GM18511 (cell line): Measurements from ENCODE around the gene LPAR3.

Experiments
- ATAC-seq: cut with Tn5 transposase; IDR thresholded peaks from one replicate; pipeline ENCODE4 v1.9.1; 2021; ENCODE audit warnings: mild to moderate bottlenecking, moderate library complexity; ENCODE audit not compliant: unreplicated experiment

Gene LPAR3

GRCh38 chr1:84833194-84833593 is 59.8 kb downstream of the LPAR3 start:
- no peak for ATAC-seq

- ATAC-seq = no peak
Observed at GRCh38 chr1:84830136-84830535, 62.9 kb downstream of the LPAR3 start.

GRCh38 chr1:84827976-84828375 is 65.0 kb downstream of the LPAR3 start:
- no peak for ATAC-seq

- ATAC-seq = no peak
Observed at GRCh38 chr1:84827555-84827954, 65.5 kb downstream of the LPAR3 start.

- no peak for ATAC-seq
Observed at GRCh38 chr1:84825161-84825560, 67.8 kb downstream of the LPAR3 start.

- ATAC-seq = no peak
Observed at GRCh38 chr1:84823991-84824390, 69.0 kb downstream of the LPAR3 start.

GRCh38 chr1:84823511-84823910 is 69.5 kb downstream of the LPAR3 start:
- no peak for ATAC-seq

- no peak for ATAC-seq
Observed at GRCh38 chr1:84810343-84810742, 82.7 kb downstream of the LPAR3 start.

GRCh38 chr1:84809023-84809422 is 84.0 kb downstream of the LPAR3 start:
- ATAC-seq = no peak

- ATAC-seq = no peak
Observed at GRCh38 chr1:84803604-84804003, 89.4 kb downstream of the LPAR3 start.

GRCh38 chr1:84802567-84803232 is 90.3 kb downstream of the LPAR3 start:
- no peak for ATAC-seq

- peak; percentile 66 for ATAC-seq
Observed at GRCh38 chr1:84800090-84801073, 92.6 kb downstream of the LPAR3 start.

- no peak for ATAC-seq
Observed at GRCh38 chr1:84797603-84798002, 95.4 kb downstream of the LPAR3 start.

GRCh38 chr1:84795966-84796600 is 96.9 kb downstream of the LPAR3 start:
- no peak for ATAC-seq

GRCh38 chr1:84795213-84795612 is 97.8 kb downstream of the LPAR3 start:
- no peak for ATAC-seq

- ATAC-seq = no peak
Observed at GRCh38 chr1:84792421-84792820, 100.6 kb downstream of the LPAR3 start.

GRCh38 chr1:84789014-84789413 is 104.0 kb downstream of the LPAR3 start:
- ATAC-seq = no peak

- no peak for ATAC-seq
Observed at GRCh38 chr1:84785271-84786036, 107.6 kb downstream of the LPAR3 start.

- no peak for ATAC-seq
Observed at GRCh38 chr1:84782881-84783280, 110.1 kb downstream of the LPAR3 start.

GRCh38 chr1:84781946-84782771 is 110.8 kb downstream of the LPAR3 start:
- peak; percentile 86 for ATAC-seq
